NCI-H460 (cell line): Measurements from ENCODE around the gene TMEM138. TPM values are rescaled to one million over a fixed set of nuclear protein-coding genes. Genes with fewer than 3 reads are reported as not detected.
A peak's percentile ranks its signal among the peaks of the same experiment; 100 is the strongest.

ENCODE experiments used
- DNase-seq: peaks from one replicate; pipeline ENCODE4 v3.0.0-alpha.2; 2016; ENCODE audit warnings: low read depth; ENCODE audit errors: extremely low read depth
- polyA plus RNA-seq: library from polyadenylated mRNA; depleted of rRNA; stranded (reverse); fragments of >200 nt; gene quantifications from 2 replicates; pipeline ENCODE4 v1.2.3, GENCODE V29; 2014; cell fraction: nucleus; rRNA removed
- total RNA-seq: library from RNA; depleted of rRNA; stranded (reverse); fragments of >200 nt; shearing (Covaris generic); gene quantifications from 2 replicates; pipeline ENCODE4 v1.2.3, GENCODE V29; 2014; rRNA removed

TMEM138 gene
- 34.1 and 35.9 TPM in 2 replicates for total RNA-seq
- 55.9 and 83.6 TPM in 2 replicates for polyA plus RNA-seq

- peak; percentile 83 for DNase-seq
Measured at GRCh38 chr11:61361741-61362541, at the start of gene TMEM138, which contains the start of gene CYB561A3. TMEM138 (plus strand) TSS chr11:61362374; CDS start chr11:61364391, 2,017 bp downstream. CYB561A3 (minus strand) TSS chr11:61361882; CDS start chr11:61356713, 5,169 bp downstream.

DNA sequence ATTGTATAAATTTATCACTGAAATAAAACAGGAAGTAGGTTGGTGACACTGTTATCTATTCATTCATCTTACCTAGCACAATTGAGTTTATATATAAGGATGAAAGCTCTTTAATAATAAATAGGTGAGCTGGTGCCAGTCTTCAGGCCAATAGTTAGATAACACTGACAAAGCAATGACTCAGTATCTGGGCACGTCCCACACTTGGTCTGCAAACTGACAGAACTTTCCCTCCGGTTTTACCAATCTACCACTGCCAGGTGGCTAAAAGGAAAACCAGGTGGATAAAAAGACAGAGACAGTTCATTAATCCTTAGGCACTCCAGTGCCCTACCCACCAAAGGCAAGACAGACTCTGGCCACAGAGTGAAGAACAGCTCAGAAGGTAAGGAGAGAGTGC lies 46.9 kb upstream of the TMEM138 start:
- DNase-seq = no peak

GRCh38 chr11:61325649-61326414 lies 36.3 kb upstream of the TMEM138 start:
- DNase-seq = no peak

DNA sequence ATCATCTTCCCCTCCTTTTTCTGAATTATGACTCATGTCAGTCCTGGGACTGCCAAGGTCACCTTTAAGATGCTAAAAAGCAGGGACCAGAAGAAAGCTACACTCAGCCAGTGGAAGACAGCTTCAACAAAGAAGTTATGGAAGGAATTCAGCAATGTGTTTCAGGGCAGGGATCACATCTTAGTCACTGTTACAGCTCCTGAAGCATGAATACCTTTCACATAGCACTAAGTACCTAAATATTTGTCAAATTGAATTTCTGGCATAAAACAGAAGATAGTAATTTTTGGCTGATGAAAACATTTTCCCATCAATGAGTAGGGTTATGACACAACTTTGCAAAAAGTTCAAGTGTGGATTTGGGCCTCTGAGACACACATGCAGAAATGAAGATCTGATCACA lies 34.5 kb upstream of the TMEM138 start:
- DNase-seq = no peak

GRCh38 chr11:61328351-61328750 lies 33.8 kb upstream of the TMEM138 start:
- no peak for DNase-seq

DNA sequence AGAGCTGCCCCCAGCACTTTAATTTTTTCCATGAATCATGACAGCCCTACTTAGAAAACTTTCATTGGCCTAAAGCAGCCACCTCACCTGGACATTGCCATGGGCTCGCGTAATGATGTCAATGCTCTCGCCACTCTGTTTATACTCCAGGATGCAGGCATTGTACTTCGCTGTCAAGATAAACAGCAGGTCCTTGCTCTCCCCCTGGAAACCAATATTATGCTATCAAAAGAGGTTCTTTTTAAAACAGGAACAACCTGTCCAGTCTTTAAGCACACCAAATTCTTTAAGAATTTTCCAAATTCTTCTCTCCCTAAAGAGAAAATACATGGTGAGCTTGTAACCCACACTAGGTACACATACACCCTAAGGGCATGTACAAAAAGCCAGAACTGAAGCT lies 32.3 kb upstream of the TMEM138 start:
- no peak for DNase-seq

GRCh38 chr11:61331651-61332050 lies 30.5 kb upstream of the TMEM138 start:
- DNase-seq = no peak

DNA sequence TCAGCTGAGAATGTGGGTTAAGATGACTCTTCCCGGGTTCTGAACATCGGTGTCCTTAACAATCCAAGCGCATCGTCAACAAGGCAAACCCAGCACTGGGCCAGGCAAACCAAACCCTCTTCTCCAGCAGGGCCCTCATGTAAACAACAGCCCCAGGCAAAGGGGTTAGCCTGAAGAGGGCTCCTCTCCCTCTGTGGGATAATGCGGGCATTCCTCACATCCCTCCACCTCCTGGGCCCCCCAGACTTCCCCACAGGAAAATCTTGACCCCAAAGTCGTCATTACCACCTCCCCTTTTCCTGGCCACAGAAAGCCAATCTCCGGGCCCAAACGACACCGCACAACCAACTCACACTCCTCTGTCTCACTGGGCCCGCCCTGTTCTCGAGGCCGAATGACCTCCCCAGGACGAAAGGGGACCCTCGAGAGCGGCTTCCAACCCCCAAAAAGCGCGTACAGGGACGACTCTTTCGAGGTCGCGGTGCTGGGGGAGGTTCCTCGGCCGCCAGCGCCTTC lies 29.8 kb upstream of the TMEM138 start:
- no peak for DNase-seq

DNA sequence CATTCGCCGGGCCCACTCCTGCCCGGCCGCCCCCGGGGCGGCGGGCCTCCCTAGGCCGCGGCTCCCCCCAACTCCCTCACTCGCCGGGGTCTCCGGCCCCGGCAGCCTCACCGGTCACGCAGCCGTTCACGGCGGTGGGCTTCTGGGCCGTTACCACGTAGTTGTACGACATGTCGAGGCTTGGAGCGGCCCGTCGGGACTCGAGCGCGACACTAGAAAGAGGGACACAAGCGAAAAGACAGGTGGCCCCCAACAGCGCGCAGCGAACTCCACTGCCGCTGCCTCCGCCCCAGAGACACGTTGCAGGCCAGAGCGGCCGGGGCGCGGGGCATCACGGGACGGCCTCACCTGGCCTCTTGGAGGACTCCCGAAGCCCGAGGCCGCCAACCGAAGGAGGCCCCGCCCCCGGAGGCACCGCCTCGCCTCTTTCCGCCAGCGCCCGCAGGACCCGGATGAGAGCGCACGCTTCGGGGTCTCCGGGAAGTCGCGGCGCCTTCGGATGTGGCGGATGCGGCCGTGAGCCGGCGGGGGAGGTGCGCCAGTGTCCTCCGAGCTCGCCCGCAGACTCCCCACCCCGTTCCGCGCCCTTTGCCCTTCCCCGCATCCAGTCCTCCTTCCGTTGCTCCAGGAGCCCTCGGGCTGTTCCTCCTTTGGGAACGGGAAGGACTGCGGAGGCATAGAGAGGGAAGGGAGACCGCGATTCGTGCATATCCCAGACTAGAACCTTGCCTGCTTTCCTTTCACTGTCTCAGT lies 29.2 kb upstream of the TMEM138 start, which contains the start of the genes DDB1 and TKFC:
DDB1 (minus strand) TSS at position 309 of the 753 bp plus-strand sequence; CDS start at position 172, 137 bp downstream.
TKFC (plus strand) TSS at position 432 of the 753 bp plus-strand sequence. CDS start 1,501 bp downstream, outside the sequence.
- DNase-seq = peak; percentile 84

DNA sequence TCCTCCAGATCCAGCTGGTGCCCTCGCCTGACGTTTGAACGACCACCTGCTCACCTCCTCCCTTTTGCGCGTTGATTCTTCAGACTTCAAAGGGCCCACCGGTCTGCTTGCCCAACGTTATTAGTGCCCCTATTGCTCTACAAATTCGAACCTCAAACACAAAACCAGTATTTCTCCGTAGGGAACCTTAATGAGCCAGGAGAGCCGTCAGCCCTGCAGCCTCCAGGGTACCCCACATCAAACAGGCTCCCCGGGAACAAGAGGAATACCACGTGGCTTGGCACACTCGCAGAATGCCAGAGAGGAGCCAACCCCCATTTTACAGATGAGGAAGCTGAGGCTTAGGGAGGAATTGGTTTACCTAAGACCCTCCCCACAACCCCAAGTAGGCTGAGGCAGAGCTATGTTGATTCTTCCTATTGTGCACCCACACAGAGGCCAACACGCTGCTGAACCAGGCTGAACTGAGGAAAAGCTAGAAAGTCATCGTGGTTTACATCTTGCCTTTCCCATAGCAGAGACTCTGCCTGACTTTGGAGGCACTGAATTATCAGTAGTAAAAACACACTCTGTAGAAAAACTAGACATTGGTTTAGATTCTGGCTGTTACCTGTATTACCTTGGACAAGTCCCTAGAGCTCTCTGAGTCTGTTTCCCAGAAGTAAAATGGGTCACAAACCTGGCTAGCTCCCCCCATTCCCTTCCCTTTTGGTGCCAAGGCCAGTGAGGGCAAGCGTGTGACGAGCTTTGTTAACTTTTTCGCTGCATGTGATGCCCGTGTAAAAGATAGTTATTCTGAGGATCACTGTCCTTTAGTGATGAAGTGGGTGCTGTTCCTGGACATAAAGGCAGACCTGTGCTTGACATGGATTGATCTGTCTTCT lies 28.4 kb upstream of the TMEM138 start:
- DNase-seq = no peak

- no peak for DNase-seq
Measured at GRCh38 chr11:61334434-61335354, 27.5 kb upstream of the TMEM138 start.

DNA sequence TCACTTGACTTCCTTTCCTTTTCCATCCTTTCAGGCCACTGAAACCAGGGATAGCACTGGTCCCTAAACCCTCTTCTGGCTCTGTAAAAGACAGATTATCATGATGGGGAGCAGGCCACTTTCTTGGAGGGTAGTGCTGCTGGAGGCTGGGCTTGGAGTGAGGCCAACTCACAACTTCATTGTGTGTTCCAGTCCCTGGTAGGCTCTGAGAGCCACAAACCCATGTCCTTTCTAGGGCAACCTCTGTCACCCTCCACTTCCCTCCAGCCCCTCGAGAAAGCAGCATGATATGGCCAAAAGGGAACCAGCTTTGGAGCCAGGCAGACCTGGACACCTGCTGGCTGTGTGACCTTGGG lies 26.8 kb upstream of the TMEM138 start:
- no peak for DNase-seq

GRCh38 chr11:61336171-61336935 lies 25.8 kb upstream of the TMEM138 start:
- peak; percentile 56 for DNase-seq

DNA sequence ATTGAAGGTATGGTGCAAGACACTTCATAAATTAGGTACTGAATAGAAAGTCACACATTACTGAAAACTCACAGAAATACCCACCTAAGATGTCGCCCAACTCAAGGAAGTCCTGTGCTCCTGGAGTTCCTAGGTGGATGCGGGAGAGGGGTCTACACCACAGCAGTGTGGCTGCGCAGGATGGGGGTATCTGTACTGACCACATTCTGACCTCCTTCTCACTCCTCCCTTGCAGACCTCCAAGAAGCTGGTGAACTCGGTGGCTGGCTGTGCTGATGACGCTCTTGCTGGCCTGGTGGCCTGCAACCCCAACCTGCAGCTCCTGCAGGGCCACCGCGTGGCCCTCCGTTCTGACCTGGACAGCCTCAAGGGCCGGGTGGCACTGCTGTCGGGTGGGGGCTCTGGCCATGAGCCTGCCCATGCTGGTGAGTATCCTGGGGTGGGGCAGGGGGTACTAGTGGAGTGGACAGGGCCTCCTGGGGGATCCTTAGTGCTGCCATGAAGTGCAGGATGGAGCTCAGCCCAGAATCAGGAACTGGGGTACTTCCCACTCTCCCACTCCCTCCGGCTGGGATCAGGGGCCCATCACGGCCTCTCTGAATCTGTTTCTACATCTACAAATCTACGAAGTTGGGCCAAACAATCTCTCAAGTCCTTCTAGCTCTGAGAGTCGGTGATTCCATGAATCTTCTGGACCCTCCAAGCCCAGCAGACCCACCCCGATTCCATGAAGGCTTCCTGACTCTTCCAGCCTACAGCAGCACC lies 24.3 kb upstream of the TMEM138 start:
- no peak for DNase-seq

GRCh38 chr11:61338783-61339489 lies 23.2 kb upstream of the TMEM138 start:
- DNase-seq = no peak

DNA sequence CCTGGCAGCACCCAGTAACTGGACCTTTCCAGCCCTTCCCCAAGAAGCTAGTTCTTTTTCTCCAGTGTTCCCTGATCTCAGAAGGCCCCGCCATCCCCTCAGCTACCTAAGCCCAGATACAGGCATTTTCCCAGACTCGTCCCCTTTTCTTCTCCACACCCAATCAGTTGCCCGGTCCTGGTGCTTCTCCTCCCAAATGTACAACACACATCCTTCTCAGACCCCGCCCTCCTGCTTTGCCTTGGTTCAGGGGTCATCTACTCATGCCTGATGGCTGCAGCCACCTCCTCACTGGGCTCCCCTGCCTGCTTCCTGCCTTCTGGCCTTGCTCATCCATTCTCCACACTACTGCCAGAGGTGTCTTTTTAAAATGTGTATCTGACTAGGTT lies 22.7 kb upstream of the TMEM138 start:
- no peak for DNase-seq
